AG04449 (cell line): ENCODE results near the gene ST14.

ENCODE experiments used
- CTCF ChIA-PET: fragments of 350-600 bp; formaldehyde crosslinking; extraction: SDS; loops from one replicate; lab custom pipeline; 2021; ENCODE audit warnings: antibody characterized with exemption; lab: Yijun Ruan, JAX
- POLR2A ChIA-PET: fragments of 400-600, 350-600 bp; formaldehyde crosslinking; extraction: SDS; loops from one replicate; lab custom pipeline; 2020; ENCODE audit warnings: antibody characterized with exemption, inconsistent platforms; lab: Yijun Ruan, JAX
- DNase-seq: peaks from one replicate; pipeline ENCODE4 v3.0.0-alpha.2; 2010; ENCODE audit warnings: low read depth, low spot score
- H3K4me3 ChIP-seq: 2 replicates; pipeline ENCODE4 v1.5.1; 2011; ENCODE audit warnings: low read depth, mild to moderate bottlenecking, control low read depth, low read length
- TF ChIP-seq, protein P1 (sequence below): IDR thresholded peaks from one replicate; pipeline ENCODE4 v1.5.1; 2011; ENCODE audit warnings: mild to moderate bottlenecking, moderate library complexity, low read length, control low read depth, inconsistent platforms; ENCODE audit not compliant: insufficient read depth; ENCODE audit errors: missing control alignments

The ST14 gene

DNA sequence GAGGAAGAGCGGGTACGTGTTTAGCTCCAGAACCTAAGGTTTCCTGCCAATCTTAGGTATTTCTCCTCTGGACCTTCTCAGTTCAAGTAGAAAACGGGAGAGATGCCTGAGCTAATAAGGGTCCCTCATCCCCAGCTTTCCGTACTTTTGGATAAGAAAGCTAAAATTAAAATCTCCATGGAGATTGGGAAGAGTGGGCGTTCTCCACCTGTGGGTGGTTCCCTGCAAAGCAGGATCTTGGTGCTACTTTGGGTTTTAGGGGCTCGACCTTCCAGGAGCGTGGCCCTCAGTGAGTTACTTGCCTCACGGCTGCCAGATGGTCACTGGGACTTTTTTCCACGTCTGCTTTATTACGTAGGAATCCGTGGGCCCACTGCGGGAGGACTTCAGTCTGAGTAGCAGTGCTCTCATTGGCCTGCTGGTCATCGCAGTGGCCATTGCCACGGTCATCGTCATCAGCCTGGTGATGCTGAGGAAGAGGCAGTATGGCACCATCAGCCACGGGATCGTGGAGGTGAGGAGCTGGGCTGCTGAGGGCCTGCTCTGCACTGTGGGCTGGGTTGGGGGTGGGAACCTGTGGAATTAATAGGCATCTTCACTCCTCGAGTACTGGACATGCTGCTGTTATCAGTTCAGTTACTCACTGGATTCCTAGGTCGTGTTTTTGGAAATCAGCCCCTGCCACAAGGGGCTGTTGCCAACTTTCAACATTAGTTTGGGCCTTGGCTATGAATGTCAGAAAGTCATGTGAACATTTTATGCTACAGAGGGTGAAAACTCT, 17.8 kb upstream of the ST14 start:
- TF ChIP-seq, protein P1, sequence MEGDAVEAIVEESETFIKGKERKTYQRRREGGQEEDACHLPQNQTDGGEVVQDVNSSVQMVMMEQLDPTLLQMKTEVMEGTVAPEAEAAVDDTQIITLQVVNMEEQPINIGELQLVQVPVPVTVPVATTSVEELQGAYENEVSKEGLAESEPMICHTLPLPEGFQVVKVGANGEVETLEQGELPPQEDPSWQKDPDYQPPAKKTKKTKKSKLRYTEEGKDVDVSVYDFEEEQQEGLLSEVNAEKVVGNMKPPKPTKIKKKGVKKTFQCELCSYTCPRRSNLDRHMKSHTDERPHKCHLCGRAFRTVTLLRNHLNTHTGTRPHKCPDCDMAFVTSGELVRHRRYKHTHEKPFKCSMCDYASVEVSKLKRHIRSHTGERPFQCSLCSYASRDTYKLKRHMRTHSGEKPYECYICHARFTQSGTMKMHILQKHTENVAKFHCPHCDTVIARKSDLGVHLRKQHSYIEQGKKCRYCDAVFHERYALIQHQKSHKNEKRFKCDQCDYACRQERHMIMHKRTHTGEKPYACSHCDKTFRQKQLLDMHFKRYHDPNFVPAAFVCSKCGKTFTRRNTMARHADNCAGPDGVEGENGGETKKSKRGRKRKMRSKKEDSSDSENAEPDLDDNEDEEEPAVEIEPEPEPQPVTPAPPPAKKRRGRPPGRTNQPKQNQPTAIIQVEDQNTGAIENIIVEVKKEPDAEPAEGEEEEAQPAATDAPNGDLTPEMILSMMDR: no peak
- CTCF ChIA-PET: interaction anchor here (0.6 to 0.9 kb wide), 3 partner anchors 10 to 218 kb away, joined by 3 to 4 read pairs (median 3); no protein-coding TSS in a partner anchor
- POLR2A ChIA-PET: no interaction called here
- no peak for DNase-seq
- no peak overlapping the region for H3K4me3 ChIP-seq

DNA sequence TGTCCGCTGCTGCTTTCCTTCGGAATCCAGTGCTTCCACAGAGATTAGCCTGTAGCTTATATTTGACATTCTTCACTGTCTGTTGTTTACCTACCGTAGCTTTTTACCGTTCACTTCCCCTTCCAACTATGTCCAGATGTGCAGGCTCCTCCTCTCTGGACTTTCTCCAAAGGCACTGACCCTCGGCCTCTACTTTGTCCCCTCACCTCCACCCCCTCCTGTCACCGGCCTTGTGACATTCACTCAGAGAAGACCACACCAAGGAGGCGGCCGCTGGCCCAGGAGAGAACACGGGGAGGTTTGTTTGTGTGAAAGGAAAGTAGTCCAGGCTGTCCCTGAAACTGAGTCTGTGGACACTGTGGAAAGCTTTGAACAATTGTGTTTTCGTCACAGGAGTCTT, 15.4 kb upstream of the ST14 start:
- ChIA-PET CTCF (interaction anchor here (0.7 to 1.4 kb wide), 5 partner anchors 10 to 221 kb away, joined by 3 to 4 read pairs (median 3); no protein-coding TSS in a partner anchor), POLR2A (no interaction called here)
- no peak overlapping the region for H3K4me3 ChIP-seq
- DNase-seq: no peak
- TF ChIP-seq, protein P1: no peak

DNA sequence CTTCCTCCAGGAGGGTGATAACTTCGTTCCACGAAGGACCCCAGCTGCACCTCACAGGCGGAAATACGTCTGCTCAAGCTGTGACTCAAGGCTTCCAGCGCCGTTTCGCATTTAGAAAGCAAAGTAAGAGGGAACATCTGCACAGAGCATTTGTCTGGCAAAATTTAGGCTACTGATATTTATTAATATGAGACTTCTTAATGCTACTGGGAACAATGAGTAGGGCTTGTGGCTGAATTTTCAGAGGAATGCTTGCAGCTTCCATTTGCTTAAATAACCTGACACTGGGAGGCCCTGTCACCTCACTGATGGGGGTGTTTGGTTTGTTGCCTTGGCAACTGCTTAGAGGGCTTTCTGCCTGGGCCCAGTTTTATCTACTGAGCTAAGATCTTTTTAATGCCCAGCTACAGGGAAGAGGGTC, 14.7 kb upstream of the ST14 start:
- ChIA-PET POLR2A (interaction anchor here (1.2 kb wide), 1 partner anchor 142 kb away, joined by 3 read pairs; the partner anchor contains the start of gene PRDM10), CTCF (interaction anchor here (1.0 to 1.6 kb wide), 4 partner anchors 13 to 17 kb away, joined by 3 to 4 read pairs (median 4); no protein-coding TSS in a partner anchor)
- no peak overlapping the region for H3K4me3 ChIP-seq
- TF ChIP-seq, protein P1: no peak
- no peak for DNase-seq

DNA sequence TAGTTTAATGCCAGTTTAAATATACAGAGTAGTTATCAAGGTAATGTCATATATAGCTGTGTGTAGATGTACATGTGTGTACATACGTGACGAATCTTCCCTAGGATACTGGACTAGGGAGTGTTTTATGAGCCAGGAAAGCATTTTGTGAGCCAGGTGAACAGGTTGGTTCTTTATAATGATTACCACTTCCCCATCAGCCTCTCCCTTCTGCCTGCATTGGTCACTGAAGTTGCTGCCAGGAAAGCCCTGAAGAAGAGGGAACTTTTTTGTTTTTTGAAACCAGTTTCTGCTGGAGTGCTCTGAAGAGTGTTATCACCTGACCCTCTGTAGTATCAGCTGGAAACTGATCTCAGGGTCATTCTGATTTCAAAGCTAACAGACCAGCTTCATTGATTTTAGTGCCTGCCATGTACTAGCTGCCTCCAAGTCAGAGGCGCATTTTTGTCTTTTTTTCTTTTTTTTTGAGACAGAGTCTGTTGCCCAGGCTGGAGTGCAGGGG, 14.2 kb upstream of the ST14 start:
- CTCF ChIA-PET: interaction anchor here (0.6 to 2.2 kb wide), 8 partner anchors 10 to 264 kb away, joined by 3 to 8 read pairs (median 3); no protein-coding TSS in a partner anchor
- no peak overlapping the region for H3K4me3 ChIP-seq
- TF ChIP-seq, protein P1: no peak
- POLR2A ChIA-PET: interaction anchor here (1.2 kb wide), 1 partner anchor 143 kb away, joined by 3 read pairs; the partner anchor contains the start of gene PRDM10
- DNase-seq: no peak

DNA sequence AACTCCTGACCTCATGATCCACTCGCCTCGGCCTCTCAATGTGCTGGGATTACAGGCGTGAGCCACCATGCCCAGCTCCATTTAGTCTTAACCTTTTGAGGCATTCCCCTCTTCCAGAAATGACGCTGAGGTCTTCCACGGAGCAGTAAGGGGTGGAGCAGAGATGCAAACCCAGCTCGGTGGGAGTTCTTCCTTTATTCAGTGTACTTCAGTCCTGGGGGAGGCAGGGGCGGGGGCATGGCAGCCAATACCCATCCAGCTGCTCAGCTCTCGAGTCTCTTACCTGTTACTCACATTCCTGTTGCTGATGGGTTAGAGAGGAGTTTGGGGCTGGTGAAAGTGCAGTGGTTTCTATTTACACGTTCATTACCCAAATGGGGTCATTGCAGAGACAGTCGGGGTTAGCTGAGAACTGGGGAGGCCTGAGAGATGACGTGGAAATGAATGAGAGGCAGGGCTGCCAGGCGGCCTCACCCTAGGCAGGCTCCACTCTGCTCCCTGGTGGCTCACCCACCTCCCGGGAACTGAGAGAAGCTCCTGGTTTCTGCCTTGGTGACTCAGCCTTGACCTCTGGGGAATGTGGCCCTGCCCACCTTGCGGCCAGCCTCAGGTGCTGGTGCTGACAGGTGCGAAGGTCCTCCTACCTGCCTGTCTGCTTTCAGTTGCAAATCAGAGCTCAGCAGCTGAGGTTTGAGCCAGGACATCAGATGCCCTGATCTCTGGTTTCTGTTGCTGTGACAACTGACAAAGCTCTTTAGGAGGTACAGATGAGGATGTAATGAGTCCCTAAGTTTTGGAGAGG, 13.4 kb upstream of the ST14 start:
- no peak overlapping the region for H3K4me3 ChIP-seq
- DNase-seq: no peak
- TF ChIP-seq, protein P1: peak; percentile 38
- POLR2A ChIA-PET: no interaction called here
- CTCF ChIA-PET: interaction anchor here (0.6 to 2.2 kb wide), 9 partner anchors 11 to 264 kb away, joined by 3 to 10 read pairs (median 3); no protein-coding TSS in a partner anchor

DNA sequence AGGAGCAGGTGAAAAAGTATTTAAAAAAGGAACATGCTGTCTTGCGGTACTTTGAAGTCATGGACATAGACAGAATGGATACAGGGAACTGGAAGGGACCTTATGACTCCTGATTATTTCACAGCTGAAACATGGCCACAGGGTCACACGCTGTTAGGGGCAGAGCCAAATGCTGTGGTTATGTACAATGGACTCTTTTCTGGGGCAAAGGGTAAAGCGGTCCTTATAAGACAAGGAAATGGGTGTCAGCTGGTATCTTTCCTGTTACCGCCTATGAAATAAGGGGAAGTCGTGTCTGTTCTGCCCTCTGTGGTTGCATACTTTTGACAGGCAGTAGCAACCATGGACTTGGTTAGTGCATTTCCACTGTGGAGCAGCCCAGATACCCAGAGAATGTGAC, 12.8 kb upstream of the ST14 start:
- CTCF ChIA-PET: interaction anchor here (0.6 to 2.2 kb wide), 6 partner anchors 16 to 265 kb away, joined by 3 to 10 read pairs (median 5); no protein-coding TSS in a partner anchor
- no peak overlapping the region for H3K4me3 ChIP-seq
- no peak for DNase-seq
- POLR2A ChIA-PET: no interaction called here
- TF ChIP-seq, protein P1: no peak
